Astrocyte (in vitro differentiated cells and primary cell): ENCODE results near the gene BCL3.

ENCODE experiments used
- EZH2 ChIP-seq: IDR thresholded peaks from 2 replicates; pipeline ENCODE4 v1.6.1; 2012; ENCODE audit warnings: mild to moderate bottlenecking, low read length, inconsistent platforms; ENCODE audit not compliant: insufficient read depth
- TF ChIP-seq, protein P1 (sequence below): IDR thresholded peaks from 2 replicates; pipeline ENCODE4 v1.5.1; 2011; ENCODE audit warnings: low read depth, mild to moderate bottlenecking, inconsistent platforms, low read length, moderate library complexity; ENCODE audit not compliant: insufficient read depth

GRCh38 chr19:44738603-44739558 is 9.6 kb upstream of the BCL3 start:
- TF ChIP-seq, protein P1, sequence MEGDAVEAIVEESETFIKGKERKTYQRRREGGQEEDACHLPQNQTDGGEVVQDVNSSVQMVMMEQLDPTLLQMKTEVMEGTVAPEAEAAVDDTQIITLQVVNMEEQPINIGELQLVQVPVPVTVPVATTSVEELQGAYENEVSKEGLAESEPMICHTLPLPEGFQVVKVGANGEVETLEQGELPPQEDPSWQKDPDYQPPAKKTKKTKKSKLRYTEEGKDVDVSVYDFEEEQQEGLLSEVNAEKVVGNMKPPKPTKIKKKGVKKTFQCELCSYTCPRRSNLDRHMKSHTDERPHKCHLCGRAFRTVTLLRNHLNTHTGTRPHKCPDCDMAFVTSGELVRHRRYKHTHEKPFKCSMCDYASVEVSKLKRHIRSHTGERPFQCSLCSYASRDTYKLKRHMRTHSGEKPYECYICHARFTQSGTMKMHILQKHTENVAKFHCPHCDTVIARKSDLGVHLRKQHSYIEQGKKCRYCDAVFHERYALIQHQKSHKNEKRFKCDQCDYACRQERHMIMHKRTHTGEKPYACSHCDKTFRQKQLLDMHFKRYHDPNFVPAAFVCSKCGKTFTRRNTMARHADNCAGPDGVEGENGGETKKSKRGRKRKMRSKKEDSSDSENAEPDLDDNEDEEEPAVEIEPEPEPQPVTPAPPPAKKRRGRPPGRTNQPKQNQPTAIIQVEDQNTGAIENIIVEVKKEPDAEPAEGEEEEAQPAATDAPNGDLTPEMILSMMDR = no peak
- no peak for TF ChIP-seq EZH2
